Measurements from ENCODE around the gene KCNJ6. TPM values are rescaled to one million over a fixed set of nuclear protein-coding genes. Genes with fewer than 3 reads are reported as not detected.

The KCNJ6 gene
- total and polyA plus RNA-seq, 2 experiments from 2014 or later, result not detected

- Histone ChIP-seq H3K27me3 (no peaks in the 10 kb centered on the region), H3K36me3 (no peaks in the 10 kb centered on the region), H3K27ac (no peak overlapping the region), H3K9me3 (ENCODE audit: low read depth) (no peaks in the 10 kb centered on the region), H3K4me1 (ENCODE audit: low read depth) (no peaks in the 10 kb centered on the region), H3K4me3 (no peak overlapping the region)
- DNase-seq (ENCODE audit: low read depth in 1 of 2, low spot score in 1 of 2), result peak in 1 of 2 donors; percentile 49
- no peak for TF ChIP-seq CTCF (IDR thresholded peaks at IDR 0.05; ENCODE audit: low read depth, low read length)
These were observed 60.3 kb downstream of the KCNJ6 start for GRCh38 chr21:37855647-37856625.

- H3K36me3 ChIP-seq, result no peaks in the 10 kb centered on the region
- no peak for TF ChIP-seq CTCF (IDR thresholded peaks at IDR 0.05; ENCODE audit: low read depth, low read length)
- no peaks in the 10 kb centered on the region for H3K4me1 ChIP-seq (ENCODE audit: low read depth)
- DNase-seq (ENCODE audit: low read depth in 1 of 2, low spot score in 1 of 2), result no peak
- no peak overlapping the region for H3K4me3 ChIP-seq
- no peak overlapping the region for H3K27ac ChIP-seq
- no peaks in the 10 kb centered on the region for H3K9me3 ChIP-seq (ENCODE audit: low read depth)
- H3K27me3 ChIP-seq, result no peaks in the 10 kb centered on the region
These were observed 61.0 kb downstream of the KCNJ6 start for GRCh38 chr21:37855271-37855646.

GRCh38 chr21:37849506-37850102 lies 66.7 kb downstream of the KCNJ6 start:
- peak in 1 of 2 donors; percentile 72 for DNase-seq (ENCODE audit: low read depth in 1 of 2, low spot score in 1 of 2)
- Histone ChIP-seq H3K27ac (no peak overlapping the region), H3K4me3 (no peak overlapping the region)

GRCh38 chr21:37848721-37849490 lies 67.4 kb downstream of the KCNJ6 start:
- H3K4me3 ChIP-seq, result no peak overlapping the region

More at GRCh38 chr21:37849506-37850102, 66.7 kb downstream of the KCNJ6 start:
- Histone ChIP-seq H3K9me3 (ENCODE audit: low read depth) (no peaks in the 10 kb centered on the region), H3K36me3 (no peaks in the 10 kb centered on the region), H3K4me1 (ENCODE audit: low read depth) (peaks cover 21% of the 10 kb centered on the region), H3K27me3 (no peaks in the 10 kb centered on the region)
- TF ChIP-seq CTCF (IDR thresholded peaks at IDR 0.05; ENCODE audit: low read depth, low read length), result no peak

More at GRCh38 chr21:37848721-37849490, 67.4 kb downstream of the KCNJ6 start:
- Histone ChIP-seq H3K27me3 (no peaks in the 10 kb centered on the region), H3K27ac (no peak overlapping the region), H3K9me3 (ENCODE audit: low read depth) (no peaks in the 10 kb centered on the region), H3K4me1 (ENCODE audit: low read depth) (peaks cover 22% of the 10 kb centered on the region), H3K36me3 (no peaks in the 10 kb centered on the region)
- DNase-seq (ENCODE audit: low read depth in 1 of 2, low spot score in 1 of 2), result peak in 1 of 2 donors; percentile 37
- TF ChIP-seq CTCF (IDR thresholded peaks at IDR 0.05; ENCODE audit: low read depth, low read length), result no peak
